ENCODE results near the gene FREM1.

Gene FREM1

GRCh38 chr9:14849851-14850250 is 60.4 kb downstream of the FREM1 start:
- no peak overlapping the region for H3K4me3 ChIP-seq (ENCODE audit: severe bottlenecking)
- no peak for TF ChIP-seq CTCF (IDR thresholded peaks at IDR 0.05; ENCODE audit: poor library complexity, severe bottlenecking)
- ATAC-seq (ENCODE audit: low read depth) (no peak), DNase-seq (ENCODE audit: low spot score) (no peak)
- no peak overlapping the region for H3K27ac ChIP-seq (ENCODE audit: poor library complexity, severe bottlenecking)
- no peaks in the 10 kb centered on the region for H3K9me3 ChIP-seq (ENCODE audit: severe bottlenecking)
- H3K36me3 ChIP-seq (ENCODE audit: low read depth): no peaks in the 10 kb centered on the region
- no peaks in the 10 kb centered on the region for H3K4me1 ChIP-seq (ENCODE audit: insufficient read depth, poor library complexity, severe bottlenecking)
- H3K27me3 ChIP-seq (ENCODE audit: insufficient read depth, poor library complexity, severe bottlenecking): peaks cover 9% of the 10 kb centered on the region

- Histone ChIP-seq H3K4me3 (ENCODE audit: severe bottlenecking) (no peak overlapping the region), H3K27me3 (ENCODE audit: insufficient read depth, poor library complexity, severe bottlenecking) (peaks cover 5% of the 10 kb centered on the region), H3K27ac (ENCODE audit: poor library complexity, severe bottlenecking) (no peak overlapping the region), H3K9me3 (ENCODE audit: severe bottlenecking) (no peaks in the 10 kb centered on the region), H3K4me1 (ENCODE audit: insufficient read depth, poor library complexity, severe bottlenecking) (no peaks in the 10 kb centered on the region), H3K36me3 (ENCODE audit: low read depth) (no peaks in the 10 kb centered on the region)
- DNase-seq (ENCODE audit: low spot score): no peak
- no peak for TF ChIP-seq CTCF (IDR thresholded peaks at IDR 0.05; ENCODE audit: poor library complexity, severe bottlenecking)
- ATAC-seq (ENCODE audit: low read depth): no peak
These were observed 60.9 kb downstream of the FREM1 start for GRCh38 chr9:14849296-14849695.

GRCh38 chr9:14846871-14847311 is 63.3 kb downstream of the FREM1 start:
- H3K4me1 ChIP-seq (ENCODE audit: insufficient read depth, poor library complexity, severe bottlenecking): no peaks in the 10 kb centered on the region
- peaks cover 3% of the 10 kb centered on the region for H3K27me3 ChIP-seq (ENCODE audit: insufficient read depth, poor library complexity, severe bottlenecking)
- ATAC-seq (ENCODE audit: low read depth) (peak; percentile 84), DNase-seq (ENCODE audit: low spot score) (no peak)
- H3K36me3 ChIP-seq (ENCODE audit: low read depth): no peaks in the 10 kb centered on the region
- H3K4me3 ChIP-seq (ENCODE audit: severe bottlenecking): no peak overlapping the region
- H3K27ac ChIP-seq (ENCODE audit: poor library complexity, severe bottlenecking): no peak overlapping the region
- no peaks in the 10 kb centered on the region for H3K9me3 ChIP-seq (ENCODE audit: severe bottlenecking)
- TF ChIP-seq CTCF (IDR thresholded peaks at IDR 0.05; ENCODE audit: poor library complexity, severe bottlenecking): peak; percentile 78

- Histone ChIP-seq H3K27me3 (ENCODE audit: insufficient read depth, poor library complexity, severe bottlenecking) (no peaks in the 10 kb centered on the region), H3K27ac (ENCODE audit: poor library complexity, severe bottlenecking) (no peak overlapping the region), H3K4me1 (ENCODE audit: insufficient read depth, poor library complexity, severe bottlenecking) (no peaks in the 10 kb centered on the region), H3K36me3 (ENCODE audit: low read depth) (no peaks in the 10 kb centered on the region), H3K9me3 (ENCODE audit: severe bottlenecking) (no peaks in the 10 kb centered on the region), H3K4me3 (ENCODE audit: severe bottlenecking) (no peak overlapping the region)
- no peak for TF ChIP-seq CTCF (IDR thresholded peaks at IDR 0.05; ENCODE audit: poor library complexity, severe bottlenecking)
- ATAC-seq (ENCODE audit: low read depth): no peak
- no peak for DNase-seq (ENCODE audit: low spot score)
These were observed 67.1 kb downstream of the FREM1 start for GRCh38 chr9:14843163-14843562.

GRCh38 chr9:14842269-14842668 is 68.0 kb downstream of the FREM1 start:
- Histone ChIP-seq H3K9me3 (ENCODE audit: severe bottlenecking) (no peaks in the 10 kb centered on the region), H3K27ac (ENCODE audit: poor library complexity, severe bottlenecking) (no peak overlapping the region), H3K4me3 (ENCODE audit: severe bottlenecking) (no peak overlapping the region), H3K27me3 (ENCODE audit: insufficient read depth, poor library complexity, severe bottlenecking) (no peaks in the 10 kb centered on the region), H3K36me3 (ENCODE audit: low read depth) (no peaks in the 10 kb centered on the region), H3K4me1 (ENCODE audit: insufficient read depth, poor library complexity, severe bottlenecking) (no peaks in the 10 kb centered on the region)
- ATAC-seq (ENCODE audit: low read depth) (no peak), DNase-seq (ENCODE audit: low spot score) (no peak)
- TF ChIP-seq CTCF (IDR thresholded peaks at IDR 0.05; ENCODE audit: poor library complexity, severe bottlenecking): no peak

Data from RWPE2 (cell line).